HepG2 (cell line): Measurements from ENCODE around the gene NRSN2. TPM values are rescaled to one million over a fixed set of nuclear protein-coding genes. Genes with fewer than 3 reads are reported as not detected.

Experiments used
- ARHGAP35 ChIP-seq: sonication (generic); formaldehyde crosslinking; IDR thresholded peaks from 2 replicates; pipeline ENCODE4 v1.9.0; 2022; ENCODE audit warnings: mild to moderate bottlenecking, inconsistent platforms, moderate library complexity, missing genetic modification reagents, borderline replicate concordance
- CREB1 ChIP-seq, 2 experiments: fragments of 450-650 bp in 1 of 2; IDR thresholded peaks; 2 replicates each; pipeline ENCODE4 v1.6.1; 2016 to 2017; ENCODE audit warnings: control low read depth in 1 of 2, mild to moderate bottlenecking in 1 of 2, missing compliant biosample characterization in 1 of 2, missing genetic modification characterization in 1 of 2
- FOXK1 ChIP-seq: sonication (generic); formaldehyde crosslinking; IDR thresholded peaks from 2 replicates; pipeline ENCODE4 v1.4.0; 2020; ENCODE audit warnings: low read depth, missing genetic modification reagents, borderline replicate concordance
- FOXK2 ChIP-seq: fragments of 450-650 bp; IDR thresholded peaks from 2 replicates; pipeline ENCODE4 v1.6.1; 2016
- HDAC1 ChIP-seq: sonication (generic); formaldehyde crosslinking; IDR thresholded peaks from 2 replicates; pipeline ENCODE4 v1.5.1; 2020; ENCODE audit warnings: mild to moderate bottlenecking, missing genetic modification reagents
- HOXA5 ChIP-seq: sonication (generic); formaldehyde crosslinking; IDR thresholded peaks from 2 replicates; pipeline ENCODE4 v1.4.0; 2020; ENCODE audit warnings: missing genetic modification reagents
- MYNN ChIP-seq: sonication (generic); formaldehyde crosslinking; IDR thresholded peaks from 2 replicates; pipeline ENCODE4 v1.4.0; 2020; ENCODE audit warnings: mild to moderate bottlenecking, low read depth, missing genetic modification reagents
- NFE2L2 ChIP-seq: fragments of 150-350 bp; IDR thresholded peaks from 2 replicates; pipeline ENCODE4 v1.6.1; 2014; ENCODE audit warnings: low read length
- RXRB ChIP-seq: IDR thresholded peaks from 2 replicates; pipeline ENCODE4 v1.6.1; 2016; ENCODE audit warnings: borderline replicate concordance, missing genetic modification reagents, missing compliant biosample characterization
- SP1 ChIP-seq, 2 experiments: fragments of 450-650 bp in 1 of 2; sonication (generic) in 1 of 2; formaldehyde crosslinking in 1 of 2; IDR thresholded peaks; 2 replicates each; pipeline versions ENCODE4 v1.4.0 to v1.6.1; 2016 to 2020; ENCODE audit warnings: missing genetic modification reagents in 1 of 2
- ZBTB21 ChIP-seq: sonication (generic); formaldehyde crosslinking; IDR thresholded peaks from 2 replicates; pipeline ENCODE4 v1.4.0; 2020; ENCODE audit warnings: missing genetic modification reagents
- ZNF124 ChIP-seq: sonication (generic); formaldehyde crosslinking; IDR thresholded peaks from 2 replicates; pipeline ENCODE4 v1.4.0; 2020; ENCODE audit warnings: missing genetic modification reagents
- ZNF296 ChIP-seq: sonication (generic); formaldehyde crosslinking; conservative IDR thresholded peaks from 2 replicates; pipeline ENCODE4 v1.5.0; 2020; ENCODE audit warnings: mild to moderate bottlenecking, missing genetic modification reagents
- ZNF431 ChIP-seq: sonication (generic); formaldehyde crosslinking; IDR thresholded peaks from 2 replicates; pipeline ENCODE4 v1.9.0; 2022; ENCODE audit warnings: missing genetic modification reagents, low read depth, mild to moderate bottlenecking, borderline replicate concordance
- ZNF451 ChIP-seq: sonication (generic); formaldehyde crosslinking; IDR thresholded peaks from 2 replicates; pipeline ENCODE4 v1.5.0; 2020; ENCODE audit warnings: mild to moderate bottlenecking, missing genetic modification reagents
- ZNF549 ChIP-seq: sonication (generic); formaldehyde crosslinking; IDR thresholded peaks from 2 replicates; pipeline ENCODE4 v1.5.0; 2020; ENCODE audit warnings: missing genetic modification reagents
- ZNF790 ChIP-seq: sonication (generic); formaldehyde crosslinking; IDR thresholded peaks from 2 replicates; pipeline ENCODE4 v1.8.0; 2022; ENCODE audit warnings: missing genetic modification reagents, mild to moderate bottlenecking, borderline replicate concordance
- polyA plus RNA-seq, 8 experiments: library from polyadenylated mRNA; depleted of rRNA in 3 of 8; stranded (reverse) in 7 of 8; unstranded in 1 of 8; fragments of >200 nt; fragmentation: Illumina TruSeq in 4 of 8; extraction: Trizol in 4 of 8; gene quantifications; 2 replicates each; pipeline versions ENCODE4 v1.2.1 to v1.2.3, GENCODE V29; 2011 to 2016; ENCODE audit warnings: low read depth in 4 of 8, missing spikeins in 1 of 8, mixed read lengths in 1 of 8; ENCODE audit not compliant: insufficient read depth in 1 of 8
- total RNA-seq, 5 experiments: library from RNA; depleted of rRNA; stranded (reverse); fragments of >200 nt; fragmentation: Illumina TruSeq; extraction: Trizol; gene quantifications; 2 replicates each; pipeline ENCODE4 v1.2.3, GENCODE V29; 2016; ENCODE audit warnings: low read depth in 1 of 5
- TF ChIP-seq, protein P1 (sequence below): sonication (generic); formaldehyde crosslinking; IDR thresholded peaks from 2 replicates; pipeline ENCODE4 v1.8.0; 2022; ENCODE audit warnings: mild to moderate bottlenecking, missing genetic modification reagents
- TF ChIP-seq, protein P2 (sequence below): sonication (generic); IDR thresholded peaks from 2 replicates; pipeline ENCODE4 v1.6.1; 2016; ENCODE audit warnings: low read depth, borderline replicate concordance
- TF ChIP-seq, protein P3 (sequence below): sonication (generic); formaldehyde crosslinking; IDR thresholded peaks from 2 replicates; pipeline ENCODE4 v1.8.1; 2023; ENCODE audit warnings: mild to moderate bottlenecking, missing genetic modification reagents
- TF ChIP-seq, protein P4 (sequence below): sonication (generic); formaldehyde crosslinking; conservative IDR thresholded peaks from 2 replicates; pipeline ENCODE4 v1.5.0; 2020; ENCODE audit warnings: missing genetic modification reagents
- TF ChIP-seq, protein P5 (sequence below): sonication (generic); formaldehyde crosslinking; IDR thresholded peaks from 2 replicates; pipeline ENCODE4 v1.4.0; 2020; ENCODE audit warnings: missing genetic modification reagents

Gene NRSN2
- total and polyA plus RNA-seq, 2 of the 13 experiments (the other 11 are each of a cell fraction or from before 2014, with no cell fraction given): 32.3 to 49.4 TPM

DNA sequence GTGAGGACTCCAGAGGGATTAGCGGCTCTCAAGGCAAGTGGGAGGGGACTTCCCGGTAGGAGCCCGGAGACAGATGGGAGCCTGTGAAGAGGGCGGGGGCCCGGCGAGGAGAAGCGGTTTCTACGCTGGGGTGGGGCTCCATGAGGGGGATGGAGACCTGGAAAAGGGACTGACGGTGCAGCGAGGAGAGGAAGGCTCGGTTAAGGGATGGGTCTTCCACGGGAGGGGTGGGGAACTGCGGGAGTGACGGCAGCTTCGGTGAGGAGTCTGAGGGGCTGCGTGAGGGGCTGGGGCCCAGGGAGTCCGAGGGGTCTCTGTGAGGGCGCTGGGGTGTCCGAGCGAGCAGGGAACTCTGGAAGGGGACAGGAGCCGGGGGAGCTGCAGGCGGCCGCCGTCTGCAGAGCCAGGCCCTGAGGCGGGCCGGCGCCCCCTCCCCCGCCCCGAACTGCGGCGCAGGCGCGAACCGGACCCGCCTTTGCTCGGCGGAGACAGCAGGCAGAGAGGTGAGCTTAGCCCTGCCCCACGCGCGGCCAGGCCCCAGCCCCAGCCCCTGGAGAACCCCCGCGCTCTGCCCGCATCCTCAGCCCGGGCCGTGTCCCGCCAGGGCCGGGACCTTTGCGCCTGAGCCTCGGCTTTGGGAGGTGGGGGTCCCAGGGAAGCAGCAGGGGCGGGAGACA, at the start of gene NRSN2 (continued):
- TF ChIP-seq, protein P1, sequence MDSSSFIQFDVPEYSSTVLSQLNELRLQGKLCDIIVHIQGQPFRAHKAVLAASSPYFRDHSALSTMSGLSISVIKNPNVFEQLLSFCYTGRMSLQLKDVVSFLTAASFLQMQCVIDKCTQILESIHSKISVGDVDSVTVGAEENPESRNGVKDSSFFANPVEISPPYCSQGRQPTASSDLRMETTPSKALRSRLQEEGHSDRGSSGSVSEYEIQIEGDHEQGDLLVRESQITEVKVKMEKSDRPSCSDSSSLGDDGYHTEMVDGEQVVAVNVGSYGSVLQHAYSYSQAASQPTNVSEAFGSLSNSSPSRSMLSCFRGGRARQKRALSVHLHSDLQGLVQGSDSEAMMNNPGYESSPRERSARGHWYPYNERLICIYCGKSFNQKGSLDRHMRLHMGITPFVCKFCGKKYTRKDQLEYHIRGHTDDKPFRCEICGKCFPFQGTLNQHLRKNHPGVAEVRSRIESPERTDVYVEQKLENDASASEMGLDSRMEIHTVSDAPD: 0 out of 2 replicates have a peak, but pooled peaks have one; percentile 40
- TF ChIP-seq HOXA5 (CRISPR knock-in tag) (peak; percentile 26; the same call in 1 of the 2 replicates), CREB1 (IDR thresholded peaks at IDR 0.05) (no peak), CREB1 (CRISPR knock-in tag; IDR thresholded peaks at IDR 0.05) (no peak), MYNN (CRISPR knock-in tag) (0 out of 2 replicates have a peak, but pooled peaks have one; percentile 53), ZNF296 (CRISPR knock-in tag) (no peak), ZNF790 (CRISPR knock-in tag) (peak; percentile 70; the same call in 1 of the 2 replicates), HDAC1 (CRISPR knock-in tag) (peak; percentile 58; the same call in 1 of the 2 replicates), RXRB (peak; percentile 7; the same call in 1 of the 2 replicates), NFE2L2 (no peak), FOXK2 (no peak), ZNF549 (no peak), ZBTB21 (CRISPR knock-in tag) (no peak), ARHGAP35 (CRISPR knock-in tag) (no peak), SP1 (IDR thresholded peaks at IDR 0.05) (no peak), SP1 (CRISPR knock-in tag; IDR thresholded peaks at IDR 0.05) (peak; percentile 70), ZNF431 (CRISPR knock-in tag) (0 out of 2 replicates have a peak, but pooled peaks have one; percentile 1), FOXK1 (CRISPR knock-in tag) (no peak; the same call in 1 of the 2 replicates), ZNF124 (CRISPR knock-in tag) (no peak; the same call in 1 of the 2 replicates), ZNF451 (CRISPR knock-in tag) (peak; percentile 55)
- TF ChIP-seq, protein P2, sequence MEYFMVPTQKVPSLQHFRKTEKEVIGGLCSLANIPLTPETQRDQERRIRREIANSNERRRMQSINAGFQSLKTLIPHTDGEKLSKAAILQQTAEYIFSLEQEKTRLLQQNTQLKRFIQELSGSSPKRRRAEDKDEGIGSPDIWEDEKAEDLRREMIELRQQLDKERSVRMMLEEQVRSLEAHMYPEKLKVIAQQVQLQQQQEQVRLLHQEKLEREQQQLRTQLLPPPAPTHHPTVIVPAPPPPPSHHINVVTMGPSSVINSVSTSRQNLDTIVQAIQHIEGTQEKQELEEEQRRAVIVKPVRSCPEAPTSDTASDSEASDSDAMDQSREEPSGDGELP: peak; percentile 70; the same call in 1 of the 2 replicates
- TF ChIP-seq, protein P3, sequence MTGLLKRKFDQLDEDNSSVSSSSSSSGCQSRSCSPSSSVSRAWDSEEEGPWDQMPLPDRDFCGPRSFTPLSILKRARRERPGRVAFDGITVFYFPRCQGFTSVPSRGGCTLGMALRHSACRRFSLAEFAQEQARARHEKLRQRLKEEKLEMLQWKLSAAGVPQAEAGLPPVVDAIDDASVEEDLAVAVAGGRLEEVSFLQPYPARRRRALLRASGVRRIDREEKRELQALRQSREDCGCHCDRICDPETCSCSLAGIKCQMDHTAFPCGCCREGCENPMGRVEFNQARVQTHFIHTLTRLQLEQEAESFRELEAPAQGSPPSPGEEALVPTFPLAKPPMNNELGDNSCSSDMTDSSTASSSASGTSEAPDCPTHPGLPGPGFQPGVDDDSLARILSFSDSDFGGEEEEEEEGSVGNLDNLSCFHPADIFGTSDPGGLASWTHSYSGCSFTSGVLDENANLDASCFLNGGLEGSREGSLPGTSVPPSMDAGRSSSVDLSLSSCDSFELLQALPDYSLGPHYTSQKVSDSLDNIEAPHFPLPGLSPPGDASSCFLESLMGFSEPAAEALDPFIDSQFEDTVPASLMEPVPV (CRISPR knock-in tag): peak; percentile 36; the same call in 1 of the 2 replicates
- TF ChIP-seq, protein P4, sequence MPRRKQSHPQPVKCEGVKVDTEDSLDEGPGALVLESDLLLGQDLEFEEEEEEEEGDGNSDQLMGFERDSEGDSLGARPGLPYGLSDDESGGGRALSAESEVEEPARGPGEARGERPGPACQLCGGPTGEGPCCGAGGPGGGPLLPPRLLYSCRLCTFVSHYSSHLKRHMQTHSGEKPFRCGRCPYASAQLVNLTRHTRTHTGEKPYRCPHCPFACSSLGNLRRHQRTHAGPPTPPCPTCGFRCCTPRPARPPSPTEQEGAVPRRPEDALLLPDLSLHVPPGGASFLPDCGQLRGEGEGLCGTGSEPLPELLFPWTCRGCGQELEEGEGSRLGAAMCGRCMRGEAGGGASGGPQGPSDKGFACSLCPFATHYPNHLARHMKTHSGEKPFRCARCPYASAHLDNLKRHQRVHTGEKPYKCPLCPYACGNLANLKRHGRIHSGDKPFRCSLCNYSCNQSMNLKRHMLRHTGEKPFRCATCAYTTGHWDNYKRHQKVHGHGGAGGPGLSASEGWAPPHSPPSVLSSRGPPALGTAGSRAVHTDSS (CRISPR knock-in tag): no peak
- TF ChIP-seq, protein P5, sequence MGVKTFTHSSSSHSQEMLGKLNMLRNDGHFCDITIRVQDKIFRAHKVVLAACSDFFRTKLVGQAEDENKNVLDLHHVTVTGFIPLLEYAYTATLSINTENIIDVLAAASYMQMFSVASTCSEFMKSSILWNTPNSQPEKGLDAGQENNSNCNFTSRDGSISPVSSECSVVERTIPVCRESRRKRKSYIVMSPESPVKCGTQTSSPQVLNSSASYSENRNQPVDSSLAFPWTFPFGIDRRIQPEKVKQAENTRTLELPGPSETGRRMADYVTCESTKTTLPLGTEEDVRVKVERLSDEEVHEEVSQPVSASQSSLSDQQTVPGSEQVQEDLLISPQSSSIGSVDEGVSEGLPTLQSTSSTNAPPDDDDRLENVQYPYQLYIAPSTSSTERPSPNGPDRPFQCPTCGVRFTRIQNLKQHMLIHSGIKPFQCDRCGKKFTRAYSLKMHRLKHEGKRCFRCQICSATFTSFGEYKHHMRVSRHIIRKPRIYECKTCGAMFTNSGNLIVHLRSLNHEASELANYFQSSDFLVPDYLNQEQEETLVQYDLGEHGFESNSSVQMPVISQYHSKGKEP (CRISPR knock-in tag): peak; percentile 80; the same call in 1 of the 2 replicates
